Adipocyte (in vitro differentiated cells): ENCODE data around the gene DNAH11.
"Not testable (repeated sequence)": the region's sequence is repeated elsewhere in the genome, so short reads cannot be mapped to it uniquely, and the experiment has no call there.

Source experiments
- DNase-seq: peaks from one replicate; pipeline ENCODE4 v3.0.0-alpha.2; 2015; ENCODE audit warnings: low read depth
- H3K27me3 ChIP-seq: replicated peaks from 2 replicates; pipeline ENCODE4 v1.7.0; 2013; ENCODE audit warnings: mild to moderate bottlenecking, low read length, moderate library complexity; ENCODE audit not compliant: control insufficient read depth, insufficient read depth
- H3K36me3 ChIP-seq: 2 replicates; pipeline ENCODE4 v1.7.0; 2013; ENCODE audit warnings: low read length, mild to moderate bottlenecking, moderate library complexity; ENCODE audit not compliant: control insufficient read depth, insufficient read depth, severe bottlenecking
- H3K4me1 ChIP-seq: 2 replicates; pipeline ENCODE4 v1.7.0; 2013; ENCODE audit warnings: mild to moderate bottlenecking, low read length, moderate library complexity; ENCODE audit not compliant: control insufficient read depth, insufficient read depth
- H3K4me3 ChIP-seq: 2 replicates; pipeline ENCODE4 v1.7.0; 2013; ENCODE audit warnings: mild to moderate bottlenecking, low read length, moderate library complexity
- H3K9ac ChIP-seq: 2 replicates; pipeline ENCODE4 v1.7.0; 2013; ENCODE audit warnings: mild to moderate bottlenecking, low read length, moderate library complexity
- H3K9me3 ChIP-seq: 2 replicates; pipeline ENCODE4 v1.7.0; 2013; ENCODE audit warnings: mild to moderate bottlenecking, low read length, moderate library complexity; ENCODE audit not compliant: control insufficient read depth

The DNAH11 gene

GRCh38 chr7:21722371-21722770, 179.5 kb downstream of the DNAH11 start:
- DNase-seq = no peak
- Histone ChIP-seq H3K9ac (no peak overlapping the region), H3K27me3 (no peaks in the 10 kb centered on the region), H3K4me3 (no peak overlapping the region), H3K9me3 (no peaks in the 10 kb centered on the region), H3K36me3 (no peaks in the 10 kb centered on the region), H3K4me1 (no peaks in the 10 kb centered on the region)

GRCh38 chr7:21724562-21724961, 181.7 kb downstream of the DNAH11 start:
- Histone ChIP-seq H3K4me3 (no peak overlapping the region), H3K36me3 (no peaks in the 10 kb centered on the region), H3K9ac (no peak overlapping the region), H3K4me1 (no peaks in the 10 kb centered on the region), H3K27me3 (no peaks in the 10 kb centered on the region), H3K9me3 (no peaks in the 10 kb centered on the region)
- DNase-seq = no peak

GRCh38 chr7:21730399-21730798, 187.6 kb downstream of the DNAH11 start:
- Histone ChIP-seq H3K27me3 (no peaks in the 10 kb centered on the region), H3K4me3 (no peak overlapping the region), H3K4me1 (no peaks in the 10 kb centered on the region), H3K9ac (no peak overlapping the region), H3K9me3 (peaks cover 3% of the 10 kb centered on the region), H3K36me3 (no peaks in the 10 kb centered on the region)
- DNase-seq = no peak

- Histone ChIP-seq H3K9me3 (peaks cover 3% of the 10 kb centered on the region), H3K9ac (no peak overlapping the region), H3K4me1 (no peaks in the 10 kb centered on the region), H3K36me3 (no peaks in the 10 kb centered on the region), H3K27me3 (no peaks in the 10 kb centered on the region), H3K4me3 (no peak overlapping the region)
- DNase-seq = no peak
Measured at GRCh38 chr7:21731977-21732376, 189.1 kb downstream of the DNAH11 start.

- H3K4me3 ChIP-seq, H3K36me3 ChIP-seq, DNase-seq, H3K9me3 ChIP-seq, H3K4me1 ChIP-seq, H3K9ac ChIP-seq, H3K27me3 ChIP-seq: not testable (repeated sequence)
Measured at GRCh38 chr7:21732956-21733355, 190.1 kb downstream of the DNAH11 start.

- no peaks in the 10 kb centered on the region for H3K4me1 ChIP-seq
- no peak overlapping the region for H3K9ac ChIP-seq
- no peaks in the 10 kb centered on the region for H3K36me3 ChIP-seq
- H3K27me3 ChIP-seq = no peaks in the 10 kb centered on the region
- H3K9me3 ChIP-seq = peaks cover 3% of the 10 kb centered on the region
- DNase-seq = no peak
- H3K4me3 ChIP-seq = no peak overlapping the region
Measured at GRCh38 chr7:21733837-21734236, 191.0 kb downstream of the DNAH11 start.

- DNase-seq = no peak
- Histone ChIP-seq H3K4me3 (no peak overlapping the region), H3K4me1 (peaks cover 3% of the 10 kb centered on the region), H3K9ac (no peak overlapping the region), H3K9me3 (no peaks in the 10 kb centered on the region), H3K36me3 (no peaks in the 10 kb centered on the region), H3K27me3 (no peaks in the 10 kb centered on the region)
Measured at GRCh38 chr7:21743493-21743892, 200.7 kb downstream of the DNAH11 start.

GRCh38 chr7:21746949-21747348, 204.1 kb downstream of the DNAH11 start:
- peaks cover 3% of the 10 kb centered on the region for H3K4me1 ChIP-seq
- H3K9ac ChIP-seq = no peak overlapping the region

GRCh38 chr7:21747806-21748205, 205.0 kb downstream of the DNAH11 start:
- Histone ChIP-seq H3K36me3 (no peaks in the 10 kb centered on the region), H3K4me3 (no peak overlapping the region), H3K9me3 (no peaks in the 10 kb centered on the region), H3K9ac (no peak overlapping the region), H3K4me1 (peaks cover 3% of the 10 kb centered on the region), H3K27me3 (no peaks in the 10 kb centered on the region)
- DNase-seq = no peak

More at GRCh38 chr7:21746949-21747348, 204.1 kb downstream of the DNAH11 start:
- Histone ChIP-seq H3K36me3 (no peaks in the 10 kb centered on the region), H3K27me3 (no peaks in the 10 kb centered on the region), H3K9me3 (no peaks in the 10 kb centered on the region), H3K4me3 (no peak overlapping the region)
- DNase-seq = no peak

GRCh38 chr7:21749378-21749777, 206.5 kb downstream of the DNAH11 start:
- DNase-seq = no peak
- H3K4me3 ChIP-seq = no peak overlapping the region
- H3K27me3 ChIP-seq = no peaks in the 10 kb centered on the region
- no peaks in the 10 kb centered on the region for H3K9me3 ChIP-seq
- no peaks in the 10 kb centered on the region for H3K36me3 ChIP-seq
- no peaks in the 10 kb centered on the region for H3K4me1 ChIP-seq
- H3K9ac ChIP-seq = no peak overlapping the region

- no peaks in the 10 kb centered on the region for H3K36me3 ChIP-seq
- no peak overlapping the region for H3K4me3 ChIP-seq
- DNase-seq = no peak
- peaks cover 10% of the 10 kb centered on the region for H3K27me3 ChIP-seq
- no peaks in the 10 kb centered on the region for H3K9me3 ChIP-seq
- no peak overlapping the region for H3K9ac ChIP-seq
- no peaks in the 10 kb centered on the region for H3K4me1 ChIP-seq
Measured at GRCh38 chr7:21753071-21753470, 210.2 kb downstream of the DNAH11 start.

GRCh38 chr7:21754963-21755362, 212.1 kb downstream of the DNAH11 start:
- no peaks in the 10 kb centered on the region for H3K4me1 ChIP-seq
- no peaks in the 10 kb centered on the region for H3K9me3 ChIP-seq
- no peak for DNase-seq
- H3K9ac ChIP-seq = no peak overlapping the region
- no peaks in the 10 kb centered on the region for H3K36me3 ChIP-seq
- H3K27me3 ChIP-seq = peaks cover 10% of the 10 kb centered on the region
- H3K4me3 ChIP-seq = no peak overlapping the region
